ENCODE data around the gene PLD5. TPM values are rescaled to one million over a fixed set of nuclear protein-coding genes. Genes with fewer than 3 reads are reported as not detected.

PLD5 gene
- polyA plus RNA-seq, 3 donors = not detected

GRCh38 chr1:242426271-242426905 is 98.1 kb downstream of the PLD5 start:
- no peak for DNase-seq
- Histone ChIP-seq H3K79me2 (ENCODE audit: insufficient read depth, low read length) (no peaks in the 10 kb centered on the region), H3K9ac (ENCODE audit: insufficient read depth, low read length, poor library complexity, severe bottlenecking) (no peak overlapping the region), H3K4me3 (replicated peaks in 1 of 3; ENCODE audit: low read depth in 2 of 3, low read length in 3 of 3) (no peak overlapping the region), H3K27ac (ENCODE audit: low read depth in 1 of 2, low read length in 2 of 2) (no peak overlapping the region), H3K27me3 (ENCODE audit: control insufficient read depth in 2 of 2, insufficient read depth in 2 of 2, low read length in 2 of 2) (no peaks in the 10 kb centered on the region), H3K9me3 (replicated peaks in 1 of 2; ENCODE audit: control insufficient read depth in 1 of 2, insufficient read depth in 1 of 2, low read length in 2 of 2) (no peaks in the 10 kb centered on the region), H2AFZ (ENCODE audit: insufficient read depth, low read depth, low read length, poor library complexity, severe bottlenecking) (no peak overlapping the region), H4K20me1 (ENCODE audit: insufficient read depth, low read length) (no peaks in the 10 kb centered on the region), H3K4me2 (replicated peaks; ENCODE audit: extremely low read depth, low read length, poor library complexity, severe bottlenecking) (no peak overlapping the region), H3K4me1 (ENCODE audit: control insufficient read depth in 1 of 2, insufficient read depth in 2 of 2, low read length in 2 of 2) (no peaks in the 10 kb centered on the region), H3K36me3 (replicated peaks in 1 of 2; ENCODE audit: control insufficient read depth in 1 of 2, insufficient read depth in 2 of 2, low read length in 2 of 2) (no peaks in the 10 kb centered on the region)
- Mint-ChIP-seq H3K9me3 (peaks cover 0 to 8% (median 3%) of the 10 kb centered on the region in 7 donors), H3K4me3 (no peak overlapping the region), H3K36me3 (no peaks in the 10 kb centered on the region), H3K4me1 (no peaks in the 10 kb centered on the region), H3K27me3 (ENCODE audit: low read depth in 3 of 3) (peaks cover 0 to 2% (median 0%) of the 10 kb centered on the region in 3 donors), H3K27ac (no peak overlapping the region)
- WGBS (ENCODE audit: insufficient coverage) = 89% methylated on average over 1 of the region's 6 CpGs
- TF ChIP-seq CTCF (IDR thresholded peaks at IDR 0.05) = no peak
- intact Hi-C loops (cut with micrococcal nuclease) = no loop called here

- no peaks in the 10 kb centered on the region for H4K20me1 ChIP-seq (ENCODE audit: insufficient read depth, low read length)
- no peak overlapping the region for H3K27ac ChIP-seq (ENCODE audit: low read depth in 1 of 2, low read length in 2 of 2)
- WGBS (ENCODE audit: insufficient coverage) = no CpG with 5 or more reads among the region's 4 CpGs
- H3K4me1 ChIP-seq (ENCODE audit: control insufficient read depth in 1 of 2, insufficient read depth in 2 of 2, low read length in 2 of 2) = no peaks in the 10 kb centered on the region
- no peaks in the 10 kb centered on the region for H3K27me3 ChIP-seq (ENCODE audit: control insufficient read depth in 2 of 2, insufficient read depth in 2 of 2, low read length in 2 of 2)
- no peak overlapping the region for H3K4me3 ChIP-seq (replicated peaks in 1 of 3; ENCODE audit: low read depth in 2 of 3, low read length in 3 of 3)
- Mint-ChIP-seq H3K27me3 (ENCODE audit: low read depth in 3 of 3) (no peaks in the 10 kb centered on the region), H3K36me3 (no peaks in the 10 kb centered on the region), H3K4me3 (no peak overlapping the region), H3K9me3 (peaks cover 0 to 4% (median 2%) of the 10 kb centered on the region in 7 donors), H3K27ac (no peak overlapping the region), H3K4me1 (no peaks in the 10 kb centered on the region)
- no peaks in the 10 kb centered on the region for H3K9me3 ChIP-seq (replicated peaks in 1 of 2; ENCODE audit: control insufficient read depth in 1 of 2, insufficient read depth in 1 of 2, low read length in 2 of 2)
- no peak for TF ChIP-seq CTCF (IDR thresholded peaks at IDR 0.05)
- H3K4me2 ChIP-seq (replicated peaks; ENCODE audit: extremely low read depth, low read length, poor library complexity, severe bottlenecking) = no peak overlapping the region
- no peaks in the 10 kb centered on the region for H3K36me3 ChIP-seq (replicated peaks in 1 of 2; ENCODE audit: control insufficient read depth in 1 of 2, insufficient read depth in 2 of 2, low read length in 2 of 2)
- DNase-seq = no peak
- H3K9ac ChIP-seq (ENCODE audit: insufficient read depth, low read length, poor library complexity, severe bottlenecking) = no peak overlapping the region
- H3K79me2 ChIP-seq (ENCODE audit: insufficient read depth, low read length) = no peaks in the 10 kb centered on the region
- intact Hi-C loops (cut with micrococcal nuclease) = no loop called here
- H2AFZ ChIP-seq (ENCODE audit: insufficient read depth, low read depth, low read length, poor library complexity, severe bottlenecking) = no peak overlapping the region
These were observed 99.3 kb downstream of the PLD5 start for GRCh38 chr1:242425232-242425631.
